Endodermal cell (in vitro differentiated cells): ENCODE data around the gene PLEKHM3. TPM values are rescaled to one million over a fixed set of nuclear protein-coding genes. Genes with fewer than 3 reads are reported as not detected.
"Not testable (repeated sequence)": the region's sequence is repeated elsewhere in the genome, so short reads cannot be mapped to it uniquely, and the experiment has no call there.

Source experiments
- DNase-seq: peaks from one replicate; pipeline ENCODE4 v3.0.0-alpha.2; 2017
- H3K27ac ChIP-seq: 2 replicates; pipeline ENCODE4 v1.5.1; 2013; ENCODE audit warnings: mild to moderate bottlenecking, low read depth, low read length, moderate library complexity
- H3K27me3 ChIP-seq: 2 replicates; pipeline ENCODE4 v1.6.1; 2013; ENCODE audit warnings: mild to moderate bottlenecking, low read length, moderate library complexity; ENCODE audit not compliant: insufficient read depth, control insufficient read depth, poor library complexity, severe bottlenecking
- H3K36me3 ChIP-seq: 2 replicates; pipeline ENCODE4 v1.7.0; 2013; ENCODE audit warnings: mild to moderate bottlenecking, low read length, moderate library complexity; ENCODE audit not compliant: control insufficient read depth, insufficient read depth
- H3K4me1 ChIP-seq: one replicate; pipeline ENCODE4 v1.7.0; 2013; ENCODE audit warnings: low read length; ENCODE audit not compliant: control insufficient read depth, insufficient read depth
- H3K4me3 ChIP-seq: 2 replicates; pipeline ENCODE4 v1.5.1; 2013; ENCODE audit warnings: mild to moderate bottlenecking, low read length, moderate library complexity
- H3K9ac ChIP-seq: 2 replicates; pipeline ENCODE4 v1.6.1; 2013; ENCODE audit warnings: mild to moderate bottlenecking, low read length, moderate library complexity; ENCODE audit not compliant: poor library complexity, severe bottlenecking; ENCODE audit errors: extremely low read depth
- H3K9me3 ChIP-seq: 2 replicates; pipeline ENCODE4 v1.6.1; 2013; ENCODE audit warnings: mild to moderate bottlenecking, low read length, moderate library complexity; ENCODE audit not compliant: control insufficient read depth
- H3K27ac Mint-ChIP-seq: 2 replicates; pipeline ENCODE4 v1.8.0; 2020; ENCODE audit warnings: mixed read lengths
- H3K27me3 Mint-ChIP-seq: 2 replicates; pipeline ENCODE4 v1.8.0; 2021; ENCODE audit warnings: mild to moderate bottlenecking, mixed read lengths; ENCODE audit not compliant: insufficient read depth
- H3K36me3 Mint-ChIP-seq: 2 replicates; pipeline ENCODE4 v1.8.0; 2020; ENCODE audit warnings: low read depth, mixed read lengths
- H3K4me1 Mint-ChIP-seq: 2 replicates; pipeline ENCODE4 v1.8.0; 2020; ENCODE audit warnings: mixed read lengths
- H3K4me3 Mint-ChIP-seq: 2 replicates; pipeline ENCODE4 v1.8.0; 2020; ENCODE audit warnings: mild to moderate bottlenecking, moderate library complexity, mixed read lengths
- H3K9me3 Mint-ChIP-seq: 2 replicates; pipeline ENCODE4 v1.8.0; 2020; ENCODE audit warnings: mild to moderate bottlenecking, mixed read lengths
- WGBS, 2 experiments: methylation state at CpG; one replicate each; pipeline versions ENCODE4 v1.1.5 to v1.1.7; 2013; ENCODE audit warnings: missing lambda C conversion rate in 2 of 2, mixed read lengths in 1 of 2; ENCODE audit not compliant: insufficient coverage in 1 of 2, insufficient read length in 1 of 2; 5-methylcytosine and 5-hydroxymethylcytosine counted together
- total RNA-seq, 2 donors: library from RNA; stranded (reverse); fragmentation: NEBNext Ultra II Directional in 1 of 2; extraction: Animal tissue kit (Norgen Biotek cat#: 25700) in 1 of 2; gene quantifications; 2 replicates in 1 of 2; 3 replicates in 1 of 2; pipeline ENCODE4 v1.2.1, GENCODE V29; 2021
- TF ChIP-seq, protein P1 (sequence below): fragments of 200-600 bp; sonication (generic); conservative IDR thresholded peaks from 2 replicates; pipeline ENCODE4 v1.5.0; 2021; ENCODE audit warnings: antibody characterized with exemption, mild to moderate bottlenecking

Gene PLEKHM3
- total RNA-seq, 2 donors from 2014 or later: 13.3 to 17.9 TPM

DNA sequence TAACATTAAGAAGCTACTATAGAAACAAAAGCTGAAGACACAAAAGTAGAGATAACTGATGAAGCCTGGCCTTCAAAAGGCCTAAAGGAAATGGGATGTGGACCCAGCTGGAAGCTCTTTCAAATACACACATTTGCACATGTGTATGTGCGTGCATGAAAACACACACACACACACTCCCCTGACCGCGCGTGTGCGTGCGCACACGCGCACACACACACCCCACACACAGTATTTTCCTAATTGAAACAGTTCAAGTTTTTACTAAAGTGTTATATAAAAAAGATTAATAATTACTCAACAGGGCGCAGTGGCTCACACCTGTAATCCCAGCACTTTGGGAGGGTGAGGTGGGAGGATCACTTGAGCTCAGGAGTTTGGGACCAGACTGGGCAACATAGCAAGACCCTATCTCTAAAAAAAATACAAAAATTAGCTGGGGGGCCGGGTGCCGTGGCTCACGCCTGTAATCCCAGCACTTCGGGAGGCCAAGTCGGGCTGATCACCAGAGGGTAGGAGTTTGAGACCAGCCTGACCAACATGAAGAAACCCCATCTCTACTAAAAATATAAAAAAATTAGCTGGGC is 111.5 kb downstream of the PLEKHM3 start:
- Mint-ChIP-seq H3K9me3 (peaks cover 5% of the 10 kb centered on the region), H3K4me1 (peaks cover 17% of the 10 kb centered on the region), H3K4me3 (no peak overlapping the region), H3K27me3 (no peaks in the 10 kb centered on the region), H3K27ac (no peak overlapping the region), H3K36me3 (peaks cover 33% of the 10 kb centered on the region)
- Histone ChIP-seq H3K27me3 (no peaks in the 10 kb centered on the region), H3K36me3 (peaks cover 17% of the 10 kb centered on the region), H3K9ac (no peak overlapping the region), H3K4me1 (peaks cover 2% of the 10 kb centered on the region), H3K9me3 (peaks cover 18% of the 10 kb centered on the region), H3K27ac (no peak overlapping the region), H3K4me3 (no peak overlapping the region)
- no peak for DNase-seq
- TF ChIP-seq, protein P1, sequence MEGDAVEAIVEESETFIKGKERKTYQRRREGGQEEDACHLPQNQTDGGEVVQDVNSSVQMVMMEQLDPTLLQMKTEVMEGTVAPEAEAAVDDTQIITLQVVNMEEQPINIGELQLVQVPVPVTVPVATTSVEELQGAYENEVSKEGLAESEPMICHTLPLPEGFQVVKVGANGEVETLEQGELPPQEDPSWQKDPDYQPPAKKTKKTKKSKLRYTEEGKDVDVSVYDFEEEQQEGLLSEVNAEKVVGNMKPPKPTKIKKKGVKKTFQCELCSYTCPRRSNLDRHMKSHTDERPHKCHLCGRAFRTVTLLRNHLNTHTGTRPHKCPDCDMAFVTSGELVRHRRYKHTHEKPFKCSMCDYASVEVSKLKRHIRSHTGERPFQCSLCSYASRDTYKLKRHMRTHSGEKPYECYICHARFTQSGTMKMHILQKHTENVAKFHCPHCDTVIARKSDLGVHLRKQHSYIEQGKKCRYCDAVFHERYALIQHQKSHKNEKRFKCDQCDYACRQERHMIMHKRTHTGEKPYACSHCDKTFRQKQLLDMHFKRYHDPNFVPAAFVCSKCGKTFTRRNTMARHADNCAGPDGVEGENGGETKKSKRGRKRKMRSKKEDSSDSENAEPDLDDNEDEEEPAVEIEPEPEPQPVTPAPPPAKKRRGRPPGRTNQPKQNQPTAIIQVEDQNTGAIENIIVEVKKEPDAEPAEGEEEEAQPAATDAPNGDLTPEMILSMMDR: no peak
- WGBS, 2 experiments: 83 to 92% methylated on average over 3 to 14 of the region's 14 CpGs

DNA sequence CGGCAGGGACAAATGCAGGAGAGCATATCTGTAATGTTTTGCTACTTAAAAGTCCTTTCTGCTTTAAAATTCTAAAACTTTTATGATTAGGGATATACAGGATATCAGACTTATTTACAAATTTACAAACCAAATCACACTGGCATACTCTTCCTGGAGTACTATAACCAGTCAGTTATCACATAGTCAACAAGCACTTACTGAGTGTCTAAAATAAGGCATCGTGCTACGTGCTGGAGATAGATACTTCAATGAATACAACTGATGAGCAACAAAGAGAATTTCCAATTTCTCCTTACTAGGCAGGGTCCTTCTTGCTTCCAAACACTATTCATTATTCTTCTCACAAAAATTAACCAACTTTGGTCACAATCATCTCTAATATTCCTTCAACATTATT is 113.5 kb downstream of the PLEKHM3 start:
- Histone ChIP-seq H3K4me1 (peaks cover 2% of the 10 kb centered on the region), H3K9me3 (peaks cover 18% of the 10 kb centered on the region), H3K27ac (no peak overlapping the region), H3K36me3 (peaks cover 25% of the 10 kb centered on the region), H3K27me3 (no peaks in the 10 kb centered on the region), H3K4me3 (no peak overlapping the region), H3K9ac (no peak overlapping the region)
- Mint-ChIP-seq H3K27me3 (no peaks in the 10 kb centered on the region), H3K36me3 (peaks cover 28% of the 10 kb centered on the region), H3K4me1 (peaks cover 25% of the 10 kb centered on the region), H3K27ac (no peak overlapping the region), H3K9me3 (peaks cover 5% of the 10 kb centered on the region), H3K4me3 (no peak overlapping the region)
- WGBS, 2 experiments: 60 to 81% methylated on average over 1 to 3 of the region's 3 CpGs
- TF ChIP-seq, protein P1: no peak
- DNase-seq: no peak

GRCh38 chr2:207911215-207911614 is 114.1 kb downstream of the PLEKHM3 start:
- peaks cover 25% of the 10 kb centered on the region for H3K36me3 ChIP-seq
- Mint-ChIP-seq H3K4me3 (no peak overlapping the region), H3K9me3 (peaks cover 5% of the 10 kb centered on the region), H3K27ac (no peak overlapping the region), H3K36me3 (peaks cover 28% of the 10 kb centered on the region), H3K4me1 (peaks cover 30% of the 10 kb centered on the region), H3K27me3 (no peaks in the 10 kb centered on the region)
- H3K4me1 ChIP-seq: peaks cover 3% of the 10 kb centered on the region
- no peak overlapping the region for H3K27ac ChIP-seq
- TF ChIP-seq, protein P1: no peak
- H3K9me3 ChIP-seq: peaks cover 18% of the 10 kb centered on the region
- no peaks in the 10 kb centered on the region for H3K27me3 ChIP-seq
- no peak overlapping the region for H3K4me3 ChIP-seq
- DNase-seq: no peak
- WGBS, 2 experiments: 85 to 100% methylated on average over 1 of the region's 1 CpG
- H3K9ac ChIP-seq: no peak overlapping the region

- H3K4me1 Mint-ChIP-seq: peaks cover 53% of the 10 kb centered on the region
- H3K27ac ChIP-seq, H3K27me3 ChIP-seq, H3K9me3 Mint-ChIP-seq, H3K4me3 ChIP-seq, H3K9ac ChIP-seq, H3K4me3 Mint-ChIP-seq, DNase-seq, H3K27me3 Mint-ChIP-seq: not testable (repeated sequence)
- WGBS, 2 experiments: 83 to 87% methylated on average over 4 of the region's 5 CpGs
- peak overlapping the region; percentile 74 for H3K27ac Mint-ChIP-seq
- Histone ChIP-seq H3K9me3 (peaks cover 13% of the 10 kb centered on the region), H3K4me1 (peaks cover 15% of the 10 kb centered on the region), H3K36me3 (peaks cover 20% of the 10 kb centered on the region)
- peaks cover 13% of the 10 kb centered on the region for H3K36me3 Mint-ChIP-seq
Observed at GRCh38 chr2:207906495-207906894, 118.8 kb downstream of the PLEKHM3 start.
